Non-pigmented ciliary epithelial cell (primary cell): ENCODE measurements around the gene KANK4.
"Not testable (repeated sequence)": the region's sequence is repeated elsewhere in the genome, so short reads cannot be mapped to it uniquely, and the experiment has no call there.

ENCODE experiments used
- DNase-seq: peaks from one replicate; pipeline ENCODE4 v3.0.0-alpha.2; 2010; ENCODE audit warnings: low read depth

Gene KANK4

GRCh38 chr1:62271948-62272728 is 47.1 kb downstream of the KANK4 start:
- no peak for DNase-seq

GRCh38 chr1:62271134-62271533 is 48.1 kb downstream of the KANK4 start:
- DNase-seq, result no peak

GRCh38 chr1:62269851-62270495 is 49.3 kb downstream of the KANK4 start:
- DNase-seq, result no peak

- DNase-seq, result no peak
Observed at GRCh38 chr1:62269439-62269838, 49.8 kb downstream of the KANK4 start.

- no peak for DNase-seq
Observed at GRCh38 chr1:62268315-62268714, 50.9 kb downstream of the KANK4 start.

- no peak for DNase-seq
Observed at GRCh38 chr1:62265956-62266935, 53.0 kb downstream of the KANK4 start.

GRCh38 chr1:62263814-62264353 is 55.4 kb downstream of the KANK4 start:
- DNase-seq, result no peak

- DNase-seq, result no peak
Observed at GRCh38 chr1:62263006-62263813, 56.0 kb downstream of the KANK4 start.

- DNase-seq, result no peak
Observed at GRCh38 chr1:62260688-62261087, 58.5 kb downstream of the KANK4 start.

GRCh38 chr1:62259551-62259950 is 59.7 kb downstream of the KANK4 start:
- no peak for DNase-seq

GRCh38 chr1:62250126-62250726 is 69.0 kb downstream of the KANK4 start:
- no peak for DNase-seq

GRCh38 chr1:62247391-62248168 is 71.7 kb downstream of the KANK4 start:
- DNase-seq, result no peak

GRCh38 chr1:62245201-62245600 is 74.0 kb downstream of the KANK4 start:
- no peak for DNase-seq

GRCh38 chr1:62244380-62244779 is 74.9 kb downstream of the KANK4 start:
- DNase-seq, result not testable (repeated sequence)

- DNase-seq, result no peak
Observed at GRCh38 chr1:62241371-62242131, 77.7 kb downstream of the KANK4 start.

- DNase-seq, result no peak
Observed at GRCh38 chr1:62240651-62241370, 78.4 kb downstream of the KANK4 start.

- not testable (repeated sequence) for DNase-seq
Observed at GRCh38 chr1:62239652-62240403, 79.4 kb downstream of the KANK4 start.

GRCh38 chr1:62238507-62238906 is 80.7 kb downstream of the KANK4 start:
- DNase-seq, result no peak
